GM18499 (cell line): ENCODE results near the gene RABEPK.
"Not testable (repeated sequence)": the region's sequence is repeated elsewhere in the genome, so short reads cannot be mapped to it uniquely, and the experiment has no call there.

Experiments used
- ATAC-seq: cut with Tn5 transposase; IDR thresholded peaks from one replicate; pipeline ENCODE4 v1.9.1; 2021; ENCODE audit warnings: moderate number of reproducible peaks; ENCODE audit not compliant: insufficient read depth, unreplicated experiment

The RABEPK gene

GRCh38 chr9:125190361-125190801 is 10.0 kb upstream of the RABEPK start:
- no peak for ATAC-seq

DNA sequence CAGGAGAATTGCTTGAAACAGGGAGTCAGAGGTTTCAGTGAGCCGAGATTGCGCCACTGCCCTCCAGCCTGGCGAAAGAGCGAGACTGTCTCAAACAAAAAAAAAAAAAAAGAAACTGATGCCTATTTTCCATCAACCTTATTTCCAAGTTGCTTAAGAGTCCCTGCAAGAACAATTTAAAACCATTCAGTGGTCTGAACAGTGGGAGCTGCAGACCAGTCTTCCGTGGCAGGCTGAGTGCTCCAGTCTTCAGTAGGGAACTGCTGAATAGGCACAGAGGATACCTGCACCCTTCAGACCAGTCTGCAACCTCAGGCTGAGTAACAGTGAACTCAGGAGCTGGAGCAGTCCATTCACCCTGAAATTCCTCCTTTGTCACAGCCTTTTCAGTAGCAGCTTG is 5.9 kb upstream of the RABEPK start:
- ATAC-seq: not testable (repeated sequence)

GRCh38 chr9:125195591-125195990 is 4.8 kb upstream of the RABEPK start:
- ATAC-seq: not testable (repeated sequence)

- ATAC-seq: no peak
Observed at GRCh38 chr9:125202846-125203618, 2.7 kb downstream of the RABEPK start.

GRCh38 chr9:125204477-125204876 is 4.1 kb downstream of the RABEPK start:
- ATAC-seq: no peak

- ATAC-seq: no peak
Observed at GRCh38 chr9:125214186-125214585, 13.8 kb downstream of the RABEPK start.

- ATAC-seq: no peak
Observed at GRCh38 chr9:125218621-125219020, 18.3 kb downstream of the RABEPK start.

GRCh38 chr9:125224858-125225257 is 24.5 kb downstream of the RABEPK start:
- ATAC-seq: not testable (repeated sequence)

DNA sequence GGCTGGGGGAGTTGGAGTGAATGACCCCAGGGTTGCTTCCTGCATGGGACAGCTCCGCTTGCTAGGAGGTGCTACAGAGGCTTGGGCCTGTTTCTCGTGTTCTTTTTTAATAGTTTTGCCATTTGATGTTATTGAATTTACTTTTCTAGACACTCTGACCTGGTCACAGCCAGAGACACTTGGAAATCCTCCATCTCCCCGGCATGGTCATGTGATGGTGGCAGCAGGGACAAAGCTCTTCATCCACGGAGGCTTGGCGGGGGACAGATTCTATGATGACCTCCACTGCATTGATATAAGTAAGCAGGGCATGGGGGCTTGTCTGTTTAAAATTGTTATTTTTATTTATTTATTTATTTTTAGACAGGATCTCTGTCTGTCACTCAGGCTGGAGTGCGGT is 27.4 kb downstream of the RABEPK start:
- no peak for ATAC-seq

- no peak for ATAC-seq
Observed at GRCh38 chr9:125233678-125234077, 33.3 kb downstream of the RABEPK start.

DNA sequence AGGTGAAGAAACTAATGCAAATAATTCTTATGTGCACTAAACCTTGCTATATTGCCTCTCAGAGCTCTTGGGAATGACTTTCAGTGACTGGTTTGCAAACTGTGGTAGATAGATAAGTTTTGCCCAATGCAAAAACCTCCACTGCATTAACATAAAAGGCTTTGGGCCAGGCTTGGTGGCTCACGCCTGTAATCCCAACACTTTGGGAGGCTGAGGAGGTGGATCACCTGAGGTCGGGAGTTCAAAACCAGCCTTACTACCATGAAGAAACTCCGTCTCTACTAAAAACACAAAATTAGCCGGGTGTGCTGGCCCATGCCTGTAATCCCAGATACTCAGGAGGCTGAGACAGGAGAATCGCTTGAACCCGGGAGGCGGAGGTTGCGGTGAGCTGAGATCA is 33.8 kb downstream of the RABEPK start:
- ATAC-seq: not testable (repeated sequence)

DNA sequence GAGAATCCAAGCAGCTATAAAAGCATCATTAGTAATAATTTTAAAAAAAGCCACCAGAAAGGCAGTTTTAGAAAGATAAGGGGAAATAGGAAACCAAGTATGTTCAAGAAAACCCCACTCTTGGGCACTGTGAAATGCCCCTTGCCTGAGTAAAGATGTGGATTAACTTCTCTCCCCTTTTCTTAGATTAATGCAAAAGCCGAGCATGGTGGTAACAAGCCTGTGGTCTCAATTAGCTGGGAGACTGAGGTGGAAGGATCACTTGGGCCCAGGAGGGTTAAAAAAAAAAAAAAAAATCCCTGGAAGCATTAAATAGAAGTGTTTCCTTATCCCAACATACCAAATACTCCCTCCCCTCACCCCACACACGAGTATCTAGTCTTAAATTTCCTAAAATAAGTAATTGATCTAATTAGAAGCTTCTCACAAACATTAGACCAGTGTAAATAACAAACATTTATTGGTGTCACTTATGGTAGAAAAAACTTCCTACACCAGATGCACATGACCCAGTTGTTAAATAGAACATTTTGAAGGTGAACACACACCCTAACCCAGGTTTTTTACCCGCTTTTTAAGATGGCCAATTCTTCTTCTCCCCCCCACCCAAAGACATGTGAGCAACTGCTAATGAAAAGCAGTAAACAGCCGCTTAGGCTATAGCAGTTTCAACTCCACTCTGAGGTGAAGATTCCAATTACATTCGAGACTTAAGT is 35.6 kb downstream of the RABEPK start:
- no peak for ATAC-seq

- not testable (repeated sequence) for ATAC-seq
Observed at GRCh38 chr9:125236520-125237159, 36.3 kb downstream of the RABEPK start.

DNA sequence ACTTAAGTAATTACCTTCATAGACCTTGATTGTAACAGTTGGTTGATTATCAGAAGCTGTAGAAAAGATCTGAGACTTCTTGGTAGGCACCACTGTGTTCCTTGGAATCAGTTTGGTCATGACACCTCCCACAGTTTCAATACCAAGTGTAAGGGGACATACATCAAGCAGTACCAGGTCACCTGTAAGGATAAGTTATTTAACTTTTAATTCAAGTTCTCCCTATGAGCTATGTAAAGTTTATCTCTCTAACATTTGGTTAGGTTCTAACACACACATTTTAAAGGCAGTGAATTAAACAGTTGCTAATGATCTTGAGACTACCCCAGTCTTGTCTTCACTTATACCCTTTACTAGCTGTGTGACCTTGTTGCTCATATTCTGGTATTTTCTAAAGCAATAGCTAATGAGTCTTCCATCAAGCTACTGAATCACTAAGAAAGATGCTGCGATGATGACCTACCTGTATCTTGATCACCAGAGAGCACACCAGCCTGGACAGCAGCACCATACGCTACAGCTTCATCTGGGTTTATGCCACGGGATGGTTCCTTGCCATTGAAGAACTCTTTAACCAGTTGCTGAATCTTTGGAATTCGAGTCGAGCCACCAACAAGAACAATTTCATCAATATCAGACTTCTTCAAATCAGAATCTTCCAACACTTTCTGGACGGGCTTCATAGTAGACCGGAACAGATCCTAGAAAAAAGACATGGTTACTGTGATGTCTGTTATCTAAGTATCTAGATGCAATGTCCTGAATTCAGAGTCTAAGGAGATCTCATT is 38.0 kb downstream of the RABEPK start:
- ATAC-seq: no peak

DNA sequence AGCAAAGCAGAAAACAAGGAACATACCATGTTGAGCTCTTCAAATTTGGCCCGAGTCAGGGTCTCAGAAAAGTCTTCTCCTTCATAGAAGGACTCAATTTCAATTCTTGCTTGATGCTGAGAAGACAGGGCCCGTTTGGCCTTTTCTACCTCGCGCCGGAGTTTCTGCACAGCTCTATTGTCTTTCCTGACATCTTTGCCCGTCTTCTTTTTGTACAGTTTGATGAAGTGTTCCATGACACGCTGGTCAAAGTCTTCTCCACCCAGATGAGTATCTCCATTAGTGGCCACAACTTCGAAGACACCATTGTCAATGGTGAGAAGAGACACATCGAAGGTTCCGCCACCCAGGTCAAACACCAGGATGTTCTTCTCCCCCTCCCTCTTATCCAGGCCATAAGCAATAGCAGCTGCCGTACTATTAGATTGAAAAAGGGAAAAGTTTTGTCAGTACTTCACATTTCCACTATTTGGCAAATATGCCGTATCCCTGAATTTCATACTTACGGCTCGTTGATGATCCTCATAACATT is 38.6 kb downstream of the RABEPK start:
- ATAC-seq: no peak

GRCh38 chr9:125239631-125240597 is 39.6 kb downstream of the RABEPK start:
- no peak for ATAC-seq

DNA sequence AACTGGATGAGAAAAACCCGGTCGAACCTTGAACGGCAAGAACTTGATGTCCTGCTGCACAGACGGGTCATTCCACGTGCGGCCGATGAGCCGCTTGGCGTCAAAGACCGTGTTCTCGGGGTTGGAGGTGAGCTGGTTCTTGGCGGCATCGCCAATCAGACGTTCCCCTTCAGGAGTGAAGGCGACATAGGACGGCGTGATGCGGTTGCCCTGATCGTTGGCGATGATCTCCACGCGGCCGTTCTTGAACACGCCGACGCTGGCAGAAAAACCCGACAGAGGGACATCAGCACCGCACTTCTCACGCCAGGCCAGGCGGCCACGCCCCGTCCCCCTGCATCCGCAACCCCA is 40.3 kb downstream of the RABEPK start:
- ATAC-seq: no peak

GRCh38 chr9:125241000-125241862 is 40.9 kb downstream of the RABEPK start, which contains the start of gene HSPA5:
Gene HSPA5, minus strand, starts transcription at chr9:125241343. Its CDS starts 217 bp downstream, at chr9:125241126.
- ATAC-seq: peak; percentile 82
